AG10803 (cell line): ENCODE measurements around the gene ZNF296.

Source experiments
- DNase-seq: peaks from one replicate; pipeline ENCODE4 v3.0.0; 2010; ENCODE audit warnings: low read depth
- H3K4me3 ChIP-seq: 2 replicates; pipeline ENCODE4 v1.5.1; 2011; ENCODE audit warnings: mild to moderate bottlenecking, low read length, control low read depth
- TF ChIP-seq, protein P1 (sequence below): conservative IDR thresholded peaks from 2 replicates; pipeline ENCODE4 v1.5.1; 2011; ENCODE audit warnings: mild to moderate bottlenecking, low read length, control low read depth, inconsistent platforms

The ZNF296 gene

DNA sequence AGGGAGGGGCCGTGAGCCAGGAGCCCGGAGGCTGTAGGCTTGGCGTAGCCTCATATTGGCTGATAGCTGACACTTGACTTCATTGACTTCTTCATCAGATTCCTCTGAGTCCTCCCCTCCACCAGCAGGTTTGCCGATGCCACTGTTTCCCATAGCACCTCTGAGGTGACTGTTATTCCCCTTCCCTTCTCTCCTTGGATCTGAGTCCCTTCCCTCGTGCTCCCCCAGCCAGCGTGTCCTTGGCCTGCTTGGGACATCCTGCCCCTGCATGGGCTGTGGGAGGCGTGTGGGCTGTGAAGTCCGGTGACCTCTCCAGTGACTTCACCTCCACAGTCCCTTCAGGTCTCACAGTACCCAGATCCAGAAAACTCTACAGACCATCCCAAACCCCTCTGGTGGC is 25.5 kb upstream of the ZNF296 start:
- TF ChIP-seq, protein P1, sequence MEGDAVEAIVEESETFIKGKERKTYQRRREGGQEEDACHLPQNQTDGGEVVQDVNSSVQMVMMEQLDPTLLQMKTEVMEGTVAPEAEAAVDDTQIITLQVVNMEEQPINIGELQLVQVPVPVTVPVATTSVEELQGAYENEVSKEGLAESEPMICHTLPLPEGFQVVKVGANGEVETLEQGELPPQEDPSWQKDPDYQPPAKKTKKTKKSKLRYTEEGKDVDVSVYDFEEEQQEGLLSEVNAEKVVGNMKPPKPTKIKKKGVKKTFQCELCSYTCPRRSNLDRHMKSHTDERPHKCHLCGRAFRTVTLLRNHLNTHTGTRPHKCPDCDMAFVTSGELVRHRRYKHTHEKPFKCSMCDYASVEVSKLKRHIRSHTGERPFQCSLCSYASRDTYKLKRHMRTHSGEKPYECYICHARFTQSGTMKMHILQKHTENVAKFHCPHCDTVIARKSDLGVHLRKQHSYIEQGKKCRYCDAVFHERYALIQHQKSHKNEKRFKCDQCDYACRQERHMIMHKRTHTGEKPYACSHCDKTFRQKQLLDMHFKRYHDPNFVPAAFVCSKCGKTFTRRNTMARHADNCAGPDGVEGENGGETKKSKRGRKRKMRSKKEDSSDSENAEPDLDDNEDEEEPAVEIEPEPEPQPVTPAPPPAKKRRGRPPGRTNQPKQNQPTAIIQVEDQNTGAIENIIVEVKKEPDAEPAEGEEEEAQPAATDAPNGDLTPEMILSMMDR, result no peak

DNA sequence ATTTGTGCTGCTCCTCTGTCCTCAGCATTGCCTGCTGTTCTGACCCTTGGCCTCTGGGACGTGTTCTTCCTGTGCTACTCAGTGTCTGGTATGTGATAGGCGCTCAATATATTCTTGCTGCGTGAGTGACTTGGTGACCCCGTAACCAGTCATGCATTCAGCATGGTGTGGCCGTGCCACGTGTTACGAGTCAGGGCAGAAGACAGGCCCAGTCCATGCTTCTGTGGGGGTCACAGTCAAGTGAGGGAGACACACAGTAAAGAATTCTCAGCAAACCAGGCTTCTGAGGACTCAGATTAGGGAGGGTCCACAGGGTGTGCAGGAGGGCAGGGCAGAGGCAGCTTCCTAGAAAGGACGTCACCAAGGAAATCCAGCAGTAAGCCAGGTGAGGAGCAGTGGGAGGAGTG is 24.6 kb upstream of the ZNF296 start:
- no peak overlapping the region for H3K4me3 ChIP-seq
- TF ChIP-seq, protein P1, result no peak

More for the DNA sequence above, 25.5 kb upstream of the ZNF296 start:
- H3K4me3 ChIP-seq, result no peak overlapping the region
- DNase-seq, result no peak

DNA sequence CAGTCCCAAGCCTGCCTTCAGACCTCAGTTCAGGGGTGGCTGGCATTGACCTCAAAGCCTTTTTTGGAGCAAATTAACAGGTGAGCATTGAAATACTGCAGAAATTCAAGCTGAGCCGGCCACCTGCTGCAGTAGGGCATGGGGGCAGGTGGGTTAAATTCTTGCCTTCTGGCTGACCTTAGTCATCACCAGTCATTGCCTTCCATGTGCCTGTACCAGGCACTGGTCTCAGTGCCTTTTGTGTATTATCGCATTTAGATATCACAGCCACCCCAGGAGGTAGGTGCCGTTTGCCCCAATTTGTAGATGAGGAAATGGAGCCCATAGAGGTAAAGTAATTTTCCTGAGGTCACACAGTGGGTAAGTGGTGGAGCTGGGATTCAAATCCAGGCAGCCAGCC is 23.9 kb upstream of the ZNF296 start:
- TF ChIP-seq, protein P1, result no peak
- no peak for DNase-seq
- no peak overlapping the region for H3K4me3 ChIP-seq

More for the DNA sequence above, 24.6 kb upstream of the ZNF296 start:
- no peak for DNase-seq

DNA sequence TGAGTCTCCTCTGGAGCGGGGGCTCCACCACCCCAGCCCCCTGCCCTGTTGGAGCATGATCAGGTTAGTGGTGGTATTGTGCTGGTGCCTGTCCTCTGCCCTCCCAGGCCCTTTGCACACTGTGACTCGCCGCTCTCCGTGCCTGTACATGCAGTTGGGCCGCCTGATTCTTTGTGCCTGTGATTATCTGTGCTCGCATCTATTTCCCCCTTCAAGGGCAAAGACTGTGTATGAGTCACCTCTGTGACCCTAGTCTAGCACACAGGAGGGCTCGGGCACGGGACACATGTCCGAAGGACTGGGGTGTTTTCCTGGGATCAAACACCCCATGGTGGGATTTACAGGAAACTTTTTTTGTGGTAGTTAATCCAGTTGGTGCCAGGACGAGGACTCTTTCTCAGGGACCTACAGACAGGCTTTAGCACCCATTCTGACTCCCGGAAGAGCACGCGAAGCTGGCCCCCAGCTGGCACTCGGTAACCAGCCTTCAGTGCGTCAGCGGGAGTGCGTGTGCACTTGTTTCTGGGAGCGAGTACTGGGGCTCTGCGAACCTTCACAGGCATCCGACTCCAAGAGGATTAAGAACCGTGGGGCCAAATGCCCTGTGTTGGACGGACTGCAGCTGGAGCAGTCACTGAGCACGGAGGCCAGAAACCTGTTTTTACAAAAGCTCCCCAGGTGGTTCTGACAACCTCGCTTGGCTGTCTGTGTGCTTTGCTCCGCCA is 23.4 kb upstream of the ZNF296 start:
- no peak for DNase-seq
- no peak overlapping the region for H3K4me3 ChIP-seq
- TF ChIP-seq, protein P1, result no peak

DNA sequence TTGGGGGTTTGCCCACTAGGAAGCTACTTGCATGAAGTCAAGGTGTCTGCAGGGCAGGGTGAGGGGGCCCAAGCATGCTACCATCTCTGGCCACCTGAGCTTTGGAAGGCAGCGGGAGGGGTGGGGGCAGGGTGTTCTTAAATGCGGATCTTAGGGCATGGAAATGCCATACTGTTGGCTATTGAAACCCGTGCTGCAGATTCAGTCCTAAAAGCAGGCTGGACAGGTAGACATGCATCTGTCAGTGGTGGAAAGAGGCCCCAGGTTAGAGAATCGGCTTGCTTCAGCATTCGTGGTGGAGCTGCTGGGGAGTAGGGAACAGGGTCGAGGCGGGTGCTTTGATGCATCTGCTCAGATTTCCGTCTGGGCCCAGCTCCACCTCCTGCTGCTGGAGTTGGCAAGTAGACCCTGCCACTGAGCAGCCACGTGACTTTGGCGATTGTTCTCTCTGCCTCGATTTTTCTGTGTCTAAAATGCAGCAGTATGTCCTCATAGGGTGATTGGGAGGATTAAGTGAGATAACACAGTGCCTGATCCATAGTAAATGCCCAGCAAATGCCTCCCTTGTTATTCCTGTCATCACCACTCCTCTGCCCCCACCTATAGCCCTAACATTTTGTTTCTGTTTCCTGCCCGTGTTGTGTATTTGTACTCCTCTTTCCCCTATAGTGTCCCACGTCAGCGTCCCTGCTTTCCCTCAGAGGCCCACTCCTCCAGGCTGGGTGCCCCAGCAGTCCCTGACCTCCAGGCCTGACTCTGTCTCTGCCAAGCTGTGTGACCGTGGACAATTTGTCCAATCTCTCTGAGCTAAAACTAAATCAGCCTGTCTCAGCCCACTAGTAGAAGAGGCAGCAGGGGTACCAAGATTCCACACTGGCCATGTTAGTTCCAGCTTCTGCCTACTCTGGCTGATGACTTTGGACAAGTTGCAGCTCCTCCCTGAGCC is 22.5 kb upstream of the ZNF296 start:
- TF ChIP-seq, protein P1, result no peak
- DNase-seq, result peak; percentile 33
- H3K4me3 ChIP-seq, result peak overlapping the region; percentile 22; the same call in 1 of the 2 replicates

DNA sequence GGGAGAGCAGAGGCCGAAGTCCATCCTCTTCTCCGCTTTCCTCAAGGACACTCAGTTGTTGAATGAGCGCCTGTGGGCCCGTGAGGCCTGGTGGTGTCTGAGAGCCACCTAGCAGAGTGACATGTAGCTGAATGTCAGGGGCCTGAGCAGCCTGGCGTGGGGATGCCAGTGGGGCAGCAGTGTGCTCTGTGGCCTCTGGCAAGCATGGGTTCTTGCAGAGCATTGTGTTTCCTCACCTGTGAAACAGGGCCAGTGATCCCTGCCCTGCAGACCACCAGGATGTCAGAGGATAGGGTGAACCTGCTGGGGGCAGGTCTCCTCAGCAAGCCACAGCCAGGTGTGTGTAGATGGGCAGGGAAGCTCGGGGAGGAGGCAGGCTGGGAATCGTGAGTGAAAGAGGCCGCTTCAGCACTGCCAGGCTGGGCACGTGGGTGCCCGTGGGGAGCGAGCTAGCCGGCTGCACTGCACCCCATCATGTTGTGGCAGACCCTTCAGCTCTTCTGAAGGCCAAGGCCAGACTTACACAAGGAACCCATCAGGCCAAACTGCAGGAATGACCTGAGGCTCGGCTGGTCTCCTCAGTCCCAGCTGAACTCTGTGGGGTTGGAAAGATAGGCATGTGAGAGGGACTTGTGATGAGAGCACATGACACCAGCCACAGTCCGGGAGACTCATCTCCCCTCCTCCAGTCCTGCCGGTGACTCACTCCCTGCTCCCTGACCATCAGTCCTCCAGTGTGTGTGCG is 21.7 kb upstream of the ZNF296 start:
- peak overlapping the region; percentile 22; the same call in 1 of the 2 replicates for H3K4me3 ChIP-seq
- DNase-seq, result peak; percentile 92
- TF ChIP-seq, protein P1, result no peak
